OCI-LY1 (cell line): Measurements from ENCODE around the gene CLCN7.

Experiments
- EZH2 ChIP-seq: fragments of 200-600 bp; sonication (generic), shearing (Covaris generic); IDR thresholded peaks from 2 replicates; pipeline ENCODE4 v1.8.0; 2017; ENCODE audit warnings: borderline replicate concordance, mixed run types, mild to moderate bottlenecking, antibody characterized with exemption, low read length, moderate library complexity, mixed read lengths
- TF ChIP-seq, protein P1 (sequence below): fragments of 200-600 bp; sonication (generic), shearing (Covaris generic); IDR thresholded peaks from 2 replicates; pipeline ENCODE4 v1.5.1; 2017; ENCODE audit warnings: mild to moderate bottlenecking, antibody characterized with exemption, low read length, moderate library complexity, mixed read lengths

DNA sequence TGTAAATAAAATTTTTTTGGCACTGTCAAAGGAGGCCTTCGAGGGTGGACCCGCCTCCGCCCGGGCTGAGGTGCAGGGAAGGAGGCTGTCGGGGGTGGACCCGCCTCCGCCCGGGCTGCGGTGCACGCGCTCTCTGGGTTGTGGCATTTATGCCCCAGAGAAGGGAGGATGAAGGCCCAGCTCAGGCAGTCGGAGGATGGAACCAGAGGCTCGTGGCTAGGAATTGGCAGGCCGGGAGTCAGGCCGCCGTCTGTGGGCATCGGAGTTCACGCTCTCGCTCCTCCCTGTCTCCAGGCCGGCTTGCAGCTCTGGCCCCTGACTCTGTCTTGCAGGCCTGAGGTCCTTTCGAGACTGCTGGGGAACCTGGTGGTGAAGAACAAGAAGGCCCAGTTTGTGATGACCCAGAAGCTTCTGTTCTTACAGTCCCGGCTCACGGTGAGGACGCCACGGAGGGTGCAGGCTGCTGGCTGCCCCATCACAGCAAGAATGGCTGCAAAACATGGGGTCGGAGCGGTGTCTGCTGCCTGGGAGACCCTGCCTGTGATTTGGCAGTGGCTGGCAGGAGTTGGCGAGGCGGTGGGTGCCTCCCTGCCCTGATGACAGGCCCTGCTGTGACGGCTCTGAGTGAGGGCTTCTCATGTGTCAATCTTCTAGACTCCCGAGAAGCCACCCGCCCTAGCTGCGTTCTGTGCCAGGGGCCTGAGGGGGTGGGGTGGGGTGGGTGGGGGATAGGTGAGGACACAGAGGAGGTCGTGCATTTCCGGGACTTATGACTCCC, 24.3 kb upstream of the CLCN7 start:
- TF ChIP-seq, protein P1, sequence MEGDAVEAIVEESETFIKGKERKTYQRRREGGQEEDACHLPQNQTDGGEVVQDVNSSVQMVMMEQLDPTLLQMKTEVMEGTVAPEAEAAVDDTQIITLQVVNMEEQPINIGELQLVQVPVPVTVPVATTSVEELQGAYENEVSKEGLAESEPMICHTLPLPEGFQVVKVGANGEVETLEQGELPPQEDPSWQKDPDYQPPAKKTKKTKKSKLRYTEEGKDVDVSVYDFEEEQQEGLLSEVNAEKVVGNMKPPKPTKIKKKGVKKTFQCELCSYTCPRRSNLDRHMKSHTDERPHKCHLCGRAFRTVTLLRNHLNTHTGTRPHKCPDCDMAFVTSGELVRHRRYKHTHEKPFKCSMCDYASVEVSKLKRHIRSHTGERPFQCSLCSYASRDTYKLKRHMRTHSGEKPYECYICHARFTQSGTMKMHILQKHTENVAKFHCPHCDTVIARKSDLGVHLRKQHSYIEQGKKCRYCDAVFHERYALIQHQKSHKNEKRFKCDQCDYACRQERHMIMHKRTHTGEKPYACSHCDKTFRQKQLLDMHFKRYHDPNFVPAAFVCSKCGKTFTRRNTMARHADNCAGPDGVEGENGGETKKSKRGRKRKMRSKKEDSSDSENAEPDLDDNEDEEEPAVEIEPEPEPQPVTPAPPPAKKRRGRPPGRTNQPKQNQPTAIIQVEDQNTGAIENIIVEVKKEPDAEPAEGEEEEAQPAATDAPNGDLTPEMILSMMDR, result no peak
- no peak for TF ChIP-seq EZH2
